Loucy (cell line): ENCODE results near the gene SERPINA1.

Source experiments
- EZH2phosphoT487 ChIP-seq: fragments of 200-600 bp; IDR thresholded peaks from 2 replicates; pipeline ENCODE4 v1.6.1; 2018; ENCODE audit warnings: antibody characterized with exemption, mild to moderate bottlenecking, moderate library complexity, borderline replicate concordance
- TF ChIP-seq, protein P1 (sequence below): fragments of 200-600 bp; sonication (generic); conservative IDR thresholded peaks from 2 replicates; pipeline ENCODE4 v1.5.1; 2014; ENCODE audit warnings: mild to moderate bottlenecking, antibody characterized with exemption, low read length

DNA sequence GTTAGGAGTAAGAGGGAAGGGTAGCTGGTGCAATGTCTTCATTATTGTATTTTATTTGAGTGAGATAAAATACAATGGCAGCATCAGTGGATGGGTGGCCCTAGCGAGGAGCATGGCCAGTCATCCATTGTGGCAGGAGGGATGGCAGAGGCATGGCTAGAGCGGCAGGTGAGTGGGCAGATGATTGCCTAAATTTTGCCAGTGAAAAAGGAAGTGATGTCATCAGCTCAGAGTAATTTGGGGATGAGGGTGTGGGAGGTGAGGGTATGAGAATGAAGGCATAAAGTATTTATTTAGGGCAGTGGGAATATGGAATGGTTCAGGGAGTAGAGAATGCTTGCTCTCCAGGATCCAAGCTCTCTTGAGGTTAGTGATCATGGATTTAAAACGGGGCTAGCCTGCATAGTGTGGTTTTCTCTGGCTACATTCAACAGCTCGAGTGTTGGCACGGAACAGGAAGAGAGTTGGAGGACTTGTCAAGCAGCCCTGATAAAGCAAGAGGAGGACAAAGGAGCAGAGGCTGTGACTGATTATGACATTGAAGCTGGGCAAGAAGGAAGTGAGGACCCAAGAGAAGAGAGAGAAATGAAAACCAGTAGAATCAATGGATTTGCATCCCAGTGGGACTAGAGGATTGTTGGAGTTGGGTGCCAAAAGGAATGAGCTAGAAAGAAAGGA lies 46.6 kb downstream of the SERPINA1 start:
- TF ChIP-seq, protein P1, sequence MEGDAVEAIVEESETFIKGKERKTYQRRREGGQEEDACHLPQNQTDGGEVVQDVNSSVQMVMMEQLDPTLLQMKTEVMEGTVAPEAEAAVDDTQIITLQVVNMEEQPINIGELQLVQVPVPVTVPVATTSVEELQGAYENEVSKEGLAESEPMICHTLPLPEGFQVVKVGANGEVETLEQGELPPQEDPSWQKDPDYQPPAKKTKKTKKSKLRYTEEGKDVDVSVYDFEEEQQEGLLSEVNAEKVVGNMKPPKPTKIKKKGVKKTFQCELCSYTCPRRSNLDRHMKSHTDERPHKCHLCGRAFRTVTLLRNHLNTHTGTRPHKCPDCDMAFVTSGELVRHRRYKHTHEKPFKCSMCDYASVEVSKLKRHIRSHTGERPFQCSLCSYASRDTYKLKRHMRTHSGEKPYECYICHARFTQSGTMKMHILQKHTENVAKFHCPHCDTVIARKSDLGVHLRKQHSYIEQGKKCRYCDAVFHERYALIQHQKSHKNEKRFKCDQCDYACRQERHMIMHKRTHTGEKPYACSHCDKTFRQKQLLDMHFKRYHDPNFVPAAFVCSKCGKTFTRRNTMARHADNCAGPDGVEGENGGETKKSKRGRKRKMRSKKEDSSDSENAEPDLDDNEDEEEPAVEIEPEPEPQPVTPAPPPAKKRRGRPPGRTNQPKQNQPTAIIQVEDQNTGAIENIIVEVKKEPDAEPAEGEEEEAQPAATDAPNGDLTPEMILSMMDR, result no peak
- TF ChIP-seq EZH2phosphoT487, result no peak
